ENCODE data around the gene ALDH16A1.

Gene ALDH16A1

GRCh38 chr19:49503582-49503962, 50.5 kb downstream of the ALDH16A1 start:
- Histone ChIP-seq H3K4me1 (ENCODE audit: control insufficient read depth in 5 of 5, insufficient read depth in 5 of 5, low read length in 5 of 5) (peaks cover 4 to 44% (median 37%) of the 10 kb centered on the region in 5 donors), H3K9me3 (ENCODE audit: control insufficient read depth in 5 of 5, low read length in 5 of 5) (no peaks in the 10 kb centered on the region), H3K36me3 (ENCODE audit: control insufficient read depth in 5 of 5, insufficient read depth in 5 of 5, low read length in 5 of 5) (peaks cover 0 to 17% (median 15%) of the 10 kb centered on the region in 5 donors), H3K27me3 (ENCODE audit: control insufficient read depth in 5 of 5, insufficient read depth in 4 of 5, low read length in 5 of 5) (no peaks in the 10 kb centered on the region), H3K27ac (ENCODE audit: low read depth, low read length) (peak overlapping the region; percentile 9), H3K9ac (ENCODE audit: low read length in 5 of 5) (peak overlapping the region in 1 of 5 donors; percentile 49), H3K4me3 (ENCODE audit: low read depth in 1 of 5, low read length in 5 of 5) (no peak overlapping the region)

DNA sequence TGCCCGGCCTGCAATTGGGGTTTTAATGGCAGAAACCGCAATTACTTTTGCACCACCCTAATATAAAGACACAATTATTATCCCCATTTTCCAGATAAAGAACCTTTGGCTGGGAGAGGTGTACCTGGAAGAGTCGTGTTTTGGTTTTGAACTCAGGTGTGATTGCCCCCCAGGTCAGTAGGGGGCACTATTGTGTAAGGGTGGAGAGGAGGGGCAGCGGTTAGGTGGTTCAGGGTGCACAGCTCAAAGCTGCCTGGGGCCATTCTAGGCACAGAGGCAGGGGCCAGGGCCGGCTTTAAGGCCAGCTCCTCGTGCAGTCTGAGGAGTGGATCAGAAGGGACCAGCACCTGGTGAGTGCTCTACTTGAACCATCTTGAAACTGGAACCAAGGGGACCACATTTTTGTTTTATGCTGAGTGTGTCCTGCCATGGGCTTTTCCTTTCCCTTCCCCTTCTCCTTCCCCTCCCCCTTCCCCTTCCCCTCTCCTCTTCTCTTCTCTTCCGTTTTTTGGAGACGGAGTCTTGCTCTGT, 53.6 kb downstream of the ALDH16A1 start:
- no peaks in the 10 kb centered on the region for H3K27me3 ChIP-seq (ENCODE audit: control insufficient read depth in 5 of 5, insufficient read depth in 4 of 5, low read length in 5 of 5)
- H3K27ac ChIP-seq (ENCODE audit: low read depth, low read length) = no peak overlapping the region
- H3K9me3 ChIP-seq (ENCODE audit: control insufficient read depth in 5 of 5, low read length in 5 of 5) = no peaks in the 10 kb centered on the region
- no peak overlapping the region for H3K9ac ChIP-seq (ENCODE audit: low read length in 5 of 5)
- no peaks in the 10 kb centered on the region for H3K36me3 ChIP-seq (ENCODE audit: control insufficient read depth in 5 of 5, insufficient read depth in 5 of 5, low read length in 5 of 5)
- H3K4me3 ChIP-seq (ENCODE audit: low read depth in 1 of 5, low read length in 5 of 5) = no peak overlapping the region
- H3K4me1 ChIP-seq (ENCODE audit: control insufficient read depth in 5 of 5, insufficient read depth in 5 of 5, low read length in 5 of 5) = peaks cover 0 to 29% (median 21%) of the 10 kb centered on the region in 5 donors

DNA sequence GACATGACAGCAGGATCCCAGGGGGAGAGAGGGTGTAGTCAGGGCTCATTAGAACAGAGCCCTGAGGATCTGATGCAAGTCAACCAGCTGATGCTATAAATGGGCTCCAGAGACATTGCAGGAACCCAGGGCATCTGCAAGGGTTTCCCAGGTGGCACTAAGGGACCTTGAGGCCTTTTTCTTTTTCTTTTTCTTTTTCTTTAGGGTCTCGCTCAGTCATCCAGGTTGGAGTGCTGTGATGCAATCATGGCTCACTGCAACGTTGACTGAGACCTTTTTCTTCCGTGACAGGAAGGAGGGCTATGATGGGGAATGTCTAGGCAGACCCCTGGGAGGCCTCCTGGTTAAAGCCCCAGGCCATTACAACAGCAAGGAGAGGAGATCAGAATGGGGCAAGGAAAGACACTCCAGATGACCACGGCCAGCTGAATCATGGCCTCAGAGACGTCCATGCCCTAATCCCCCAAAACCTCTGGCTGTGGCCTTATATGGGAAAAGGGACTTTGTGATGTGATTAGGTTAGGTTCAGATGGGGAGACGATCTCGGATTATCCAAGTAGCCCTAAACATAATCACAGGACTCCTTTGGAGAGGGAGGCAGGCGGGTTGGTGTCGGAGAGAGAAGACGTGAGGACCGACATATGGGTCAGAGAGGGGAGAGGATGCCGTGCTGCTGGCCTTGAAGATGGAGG, 54.9 kb downstream of the ALDH16A1 start:
- no peaks in the 10 kb centered on the region for H3K9me3 ChIP-seq (ENCODE audit: control insufficient read depth in 5 of 5, low read length in 5 of 5)
- no peak overlapping the region for H3K27ac ChIP-seq (ENCODE audit: low read depth, low read length)

DNA sequence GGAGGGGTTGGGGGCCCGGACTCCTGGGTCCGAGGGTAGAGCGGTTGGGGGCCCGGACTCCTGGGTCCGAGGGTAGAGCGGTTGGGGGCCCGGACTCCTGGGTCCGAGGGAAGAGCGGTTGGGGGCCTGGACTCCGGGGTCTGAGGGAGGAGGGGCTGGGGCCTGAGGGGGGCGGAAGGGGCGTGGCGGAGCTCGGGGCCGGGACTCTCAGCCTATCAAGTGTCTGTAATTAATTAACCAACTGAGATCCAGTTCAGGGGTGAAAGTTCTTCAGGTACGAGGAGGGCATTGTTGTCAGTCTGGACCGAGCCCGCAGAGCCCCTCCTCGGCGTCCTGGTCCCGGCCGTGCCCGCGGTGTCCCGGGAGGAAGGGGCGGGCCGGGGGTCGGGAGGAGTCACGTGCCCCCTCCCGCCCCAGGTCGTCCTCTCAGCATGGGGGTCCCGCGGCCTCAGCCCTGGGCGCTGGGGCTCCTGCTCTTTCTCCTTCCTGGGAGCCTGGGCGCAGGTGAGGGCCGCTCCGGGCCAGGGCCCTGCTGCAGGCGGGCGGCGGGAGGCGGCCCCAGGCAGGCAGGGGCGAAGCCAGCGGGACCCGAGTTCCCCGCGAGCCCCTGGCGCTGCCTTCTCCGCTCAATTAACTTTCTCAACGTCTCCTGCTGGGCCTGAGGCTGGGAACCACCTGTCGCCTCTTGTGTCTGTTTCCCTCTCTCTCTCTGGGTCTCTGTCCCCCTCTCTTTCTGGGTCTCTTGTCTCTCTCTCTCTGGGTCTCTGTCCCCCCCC, 60.1 kb downstream of the ALDH16A1 start:
- no peaks in the 10 kb centered on the region for H3K27me3 ChIP-seq (ENCODE audit: control insufficient read depth in 5 of 5, insufficient read depth in 4 of 5, low read length in 5 of 5)
- peak overlapping the region; percentile 90 for H3K27ac ChIP-seq (ENCODE audit: low read depth, low read length)
- H3K4me3 ChIP-seq (ENCODE audit: low read depth in 1 of 5, low read length in 5 of 5) = peak overlapping the region; percentile 53 to 79 (median 69)
- H3K9me3 ChIP-seq (ENCODE audit: control insufficient read depth in 5 of 5, low read length in 5 of 5) = no peaks in the 10 kb centered on the region
- H3K36me3 ChIP-seq (ENCODE audit: control insufficient read depth in 5 of 5, insufficient read depth in 5 of 5, low read length in 5 of 5) = peaks cover 0 to 3% (median 0%) of the 10 kb centered on the region in 5 donors
- H3K4me1 ChIP-seq (ENCODE audit: control insufficient read depth in 5 of 5, insufficient read depth in 5 of 5, low read length in 5 of 5) = peaks cover 2 to 63% (median 58%) of the 10 kb centered on the region in 5 donors
- peak overlapping the region in 4 of 5 donors; percentile 69 to 82 (median 76) for H3K9ac ChIP-seq (ENCODE audit: low read length in 5 of 5)

More for the DNA sequence above, 54.9 kb downstream of the ALDH16A1 start:
- Histone ChIP-seq H3K36me3 (ENCODE audit: control insufficient read depth in 5 of 5, insufficient read depth in 5 of 5, low read length in 5 of 5) (no peaks in the 10 kb centered on the region), H3K4me1 (ENCODE audit: control insufficient read depth in 5 of 5, insufficient read depth in 5 of 5, low read length in 5 of 5) (peaks cover 0 to 36% (median 26%) of the 10 kb centered on the region in 5 donors), H3K27me3 (ENCODE audit: control insufficient read depth in 5 of 5, insufficient read depth in 4 of 5, low read length in 5 of 5) (no peaks in the 10 kb centered on the region), H3K9ac (ENCODE audit: low read length in 5 of 5) (no peak overlapping the region), H3K4me3 (ENCODE audit: low read depth in 1 of 5, low read length in 5 of 5) (no peak overlapping the region)

GRCh38 chr19:49513746-49514118, 60.7 kb downstream of the ALDH16A1 start:
- Histone ChIP-seq H3K9ac (ENCODE audit: low read length in 5 of 5) (peak overlapping the region in 4 of 5 donors; percentile 16 to 82 (median 72)), H3K4me1 (ENCODE audit: control insufficient read depth in 5 of 5, insufficient read depth in 5 of 5, low read length in 5 of 5) (peaks cover 2 to 63% (median 58%) of the 10 kb centered on the region in 5 donors), H3K27ac (ENCODE audit: low read depth, low read length) (peak overlapping the region; percentile 90), H3K27me3 (ENCODE audit: control insufficient read depth in 5 of 5, insufficient read depth in 4 of 5, low read length in 5 of 5) (no peaks in the 10 kb centered on the region), H3K9me3 (ENCODE audit: control insufficient read depth in 5 of 5, low read length in 5 of 5) (no peaks in the 10 kb centered on the region), H3K36me3 (ENCODE audit: control insufficient read depth in 5 of 5, insufficient read depth in 5 of 5, low read length in 5 of 5) (peaks cover 0 to 3% (median 0%) of the 10 kb centered on the region in 5 donors), H3K4me3 (ENCODE audit: low read depth in 1 of 5, low read length in 5 of 5) (peak overlapping the region; percentile 53 to 79 (median 69))

DNA sequence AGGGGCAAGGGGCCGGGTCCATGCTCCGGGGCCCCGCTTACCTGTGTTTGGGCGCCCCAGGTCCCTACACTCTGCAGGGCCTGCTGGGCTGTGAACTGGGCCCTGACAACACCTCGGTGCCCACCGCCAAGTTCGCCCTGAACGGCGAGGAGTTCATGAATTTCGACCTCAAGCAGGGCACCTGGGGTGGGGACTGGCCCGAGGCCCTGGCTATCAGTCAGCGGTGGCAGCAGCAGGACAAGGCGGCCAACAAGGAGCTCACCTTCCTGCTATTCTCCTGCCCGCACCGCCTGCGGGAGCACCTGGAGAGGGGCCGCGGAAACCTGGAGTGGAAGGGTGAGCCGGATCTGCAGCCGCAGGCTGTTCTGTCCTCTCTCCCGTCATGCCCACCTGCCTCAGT, 61.1 kb downstream of the ALDH16A1 start:
- Histone ChIP-seq H3K27me3 (ENCODE audit: control insufficient read depth in 5 of 5, insufficient read depth in 4 of 5, low read length in 5 of 5) (no peaks in the 10 kb centered on the region), H3K4me1 (ENCODE audit: control insufficient read depth in 5 of 5, insufficient read depth in 5 of 5, low read length in 5 of 5) (peaks cover 2 to 61% (median 58%) of the 10 kb centered on the region in 5 donors), H3K4me3 (ENCODE audit: low read depth in 1 of 5, low read length in 5 of 5) (peak overlapping the region in 4 of 5 donors; percentile 62 to 79 (median 70)), H3K9me3 (ENCODE audit: control insufficient read depth in 5 of 5, low read length in 5 of 5) (no peaks in the 10 kb centered on the region), H3K27ac (ENCODE audit: low read depth, low read length) (peak overlapping the region; percentile 90), H3K36me3 (ENCODE audit: control insufficient read depth in 5 of 5, insufficient read depth in 5 of 5, low read length in 5 of 5) (peaks cover 0 to 3% (median 0%) of the 10 kb centered on the region in 5 donors), H3K9ac (ENCODE audit: low read length in 5 of 5) (peak overlapping the region in 4 of 5 donors; percentile 16 to 75 (median 62))

DNA sequence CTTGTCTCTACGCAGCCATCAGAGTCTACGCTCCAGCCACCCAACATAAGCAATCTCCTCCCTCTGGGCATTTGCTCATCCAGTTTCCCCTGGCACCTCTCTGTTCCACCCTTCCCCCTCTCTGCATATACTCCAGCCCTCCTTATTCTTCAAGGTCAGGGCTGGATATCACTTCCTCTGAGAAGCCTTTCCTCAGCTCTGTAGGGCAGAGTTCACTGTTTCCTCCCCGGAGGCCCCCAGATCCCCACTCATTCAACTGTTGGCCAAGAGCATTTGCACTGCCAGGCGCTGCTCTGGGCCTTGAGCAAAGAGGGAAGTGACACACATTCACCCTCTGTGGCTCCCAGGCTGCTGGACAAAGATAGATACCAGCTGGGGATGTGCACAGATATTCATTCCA, 62.7 kb downstream of the ALDH16A1 start:
- H3K9me3 ChIP-seq (ENCODE audit: control insufficient read depth in 5 of 5, low read length in 5 of 5) = no peaks in the 10 kb centered on the region
- H3K4me3 ChIP-seq (ENCODE audit: low read depth in 1 of 5, low read length in 5 of 5) = peak overlapping the region in 4 of 5 donors; percentile 7 to 79 (median 48)
- H3K9ac ChIP-seq (ENCODE audit: low read length in 5 of 5) = peak overlapping the region in 2 of 5 donors; percentile 3 to 30
- peak overlapping the region; percentile 63 for H3K27ac ChIP-seq (ENCODE audit: low read depth, low read length)
- H3K4me1 ChIP-seq (ENCODE audit: control insufficient read depth in 5 of 5, insufficient read depth in 5 of 5, low read length in 5 of 5) = peaks cover 5 to 70% (median 62%) of the 10 kb centered on the region in 5 donors
- peaks cover 0 to 8% (median 4%) of the 10 kb centered on the region in 5 donors for H3K36me3 ChIP-seq (ENCODE audit: control insufficient read depth in 5 of 5, insufficient read depth in 5 of 5, low read length in 5 of 5)
- H3K27me3 ChIP-seq (ENCODE audit: control insufficient read depth in 5 of 5, insufficient read depth in 4 of 5, low read length in 5 of 5) = no peaks in the 10 kb centered on the region

DNA sequence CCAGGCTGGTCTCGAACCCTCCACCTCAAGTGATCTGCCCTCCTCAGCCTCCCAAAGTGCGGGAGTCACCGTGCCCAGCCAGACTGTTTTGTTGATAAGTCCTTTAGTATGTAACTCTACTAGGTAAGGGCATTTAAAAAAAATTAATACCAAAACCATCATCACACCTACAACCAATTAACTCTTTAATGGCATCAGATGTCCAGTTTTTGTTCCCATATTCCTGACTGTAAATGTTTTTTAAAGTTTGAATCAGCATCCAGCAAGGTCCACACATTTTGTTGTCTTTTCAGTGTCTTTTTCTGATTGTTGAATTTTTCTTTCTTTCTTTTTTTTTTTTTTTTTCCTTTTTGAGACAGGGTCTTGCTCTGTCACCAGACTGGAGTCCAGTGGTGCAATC, 65.0 kb downstream of the ALDH16A1 start:
- Histone ChIP-seq H3K27me3 (ENCODE audit: control insufficient read depth in 5 of 5, insufficient read depth in 4 of 5, low read length in 5 of 5) (no peaks in the 10 kb centered on the region), H3K9me3 (ENCODE audit: control insufficient read depth in 5 of 5, low read length in 5 of 5) (no peaks in the 10 kb centered on the region), H3K36me3 (ENCODE audit: control insufficient read depth in 5 of 5, insufficient read depth in 5 of 5, low read length in 5 of 5) (peaks cover 0 to 17% (median 12%) of the 10 kb centered on the region in 5 donors), H3K4me3 (ENCODE audit: low read depth in 1 of 5, low read length in 5 of 5) (no peak overlapping the region), H3K4me1 (ENCODE audit: control insufficient read depth in 5 of 5, insufficient read depth in 5 of 5, low read length in 5 of 5) (peaks cover 6 to 54% (median 46%) of the 10 kb centered on the region in 5 donors), H3K9ac (ENCODE audit: low read length in 5 of 5) (no peak overlapping the region), H3K27ac (ENCODE audit: low read depth, low read length) (peak overlapping the region; percentile 50)

Measured in subcutaneous abdominal adipose tissue (tissue), 5 donors.